HG03460 (cell line): ENCODE measurements around the gene SP100.
"Not testable (repeated sequence)": the region's sequence is repeated elsewhere in the genome, so short reads cannot be mapped to it uniquely, and the experiment has no call there.

Experiments
- ATAC-seq: cut with Tn5 transposase; IDR thresholded peaks from one replicate; pipeline ENCODE4 v1.9.1; 2021; ENCODE audit not compliant: unreplicated experiment

The SP100 gene

GRCh38 chr2:230457073-230457768, 41.2 kb downstream of the SP100 start:
- no peak for ATAC-seq

- no peak for ATAC-seq
Observed at GRCh38 chr2:230457793-230458192, 41.8 kb downstream of the SP100 start.

GRCh38 chr2:230459216-230459615, 43.2 kb downstream of the SP100 start:
- ATAC-seq = no peak

GRCh38 chr2:230471074-230471473, 55.1 kb downstream of the SP100 start:
- ATAC-seq = no peak

GRCh38 chr2:230472621-230473018, 56.6 kb downstream of the SP100 start:
- no peak for ATAC-seq

- no peak for ATAC-seq
Observed at GRCh38 chr2:230473378-230473777, 57.4 kb downstream of the SP100 start.

GRCh38 chr2:230475143-230475542, 59.1 kb downstream of the SP100 start:
- no peak for ATAC-seq

GRCh38 chr2:230485801-230486341, 69.9 kb downstream of the SP100 start:
- ATAC-seq = no peak

- not testable (repeated sequence) for ATAC-seq
Observed at GRCh38 chr2:230491219-230491618, 75.2 kb downstream of the SP100 start.

GRCh38 chr2:230492107-230492506, 76.1 kb downstream of the SP100 start:
- no peak for ATAC-seq

- no peak for ATAC-seq
Observed at GRCh38 chr2:230494980-230495379, 79.0 kb downstream of the SP100 start.

- no peak for ATAC-seq
Observed at GRCh38 chr2:230496891-230497290, 80.9 kb downstream of the SP100 start.

GRCh38 chr2:230498506-230499107, 82.6 kb downstream of the SP100 start:
- no peak for ATAC-seq

- ATAC-seq = no peak
Observed at GRCh38 chr2:230502593-230502992, 86.6 kb downstream of the SP100 start.

- no peak for ATAC-seq
Observed at GRCh38 chr2:230503798-230504197, 87.8 kb downstream of the SP100 start.

- ATAC-seq = peak; percentile 91
Observed at GRCh38 chr2:230505162-230505561, 89.2 kb downstream of the SP100 start.

- ATAC-seq = no peak
Observed at GRCh38 chr2:230512955-230513748, 97.2 kb downstream of the SP100 start.

- no peak for ATAC-seq
Observed at GRCh38 chr2:230520061-230520874, 104.3 kb downstream of the SP100 start.

GRCh38 chr2:230520875-230521155, 104.8 kb downstream of the SP100 start:
- ATAC-seq = no peak

- no peak for ATAC-seq
Observed at GRCh38 chr2:230521386-230521785, 105.4 kb downstream of the SP100 start.

- ATAC-seq = no peak
Observed at GRCh38 chr2:230525682-230526081, 109.7 kb downstream of the SP100 start.
